Mammary epithelial cell (primary cell): ENCODE results near the gene SNX25.

Experiments used
- CTCF ChIP-seq, 2 donors: IDR thresholded peaks in 1 of 2; conservative IDR thresholded peaks in 1 of 2; 2 replicates each; pipeline ENCODE4 v1.5.1; 2011 to 2012; ENCODE audit warnings: inconsistent platforms in 2 of 2, low read length in 2 of 2, mild to moderate bottlenecking in 2 of 2, control low read depth in 1 of 2, low read depth in 1 of 2; ENCODE audit not compliant: insufficient read depth in 1 of 2; ENCODE audit errors: extremely low read depth in 1 of 2
- EZH2 ChIP-seq: IDR thresholded peaks from 2 replicates; pipeline ENCODE4 v1.6.1; 2012; ENCODE audit warnings: low read length, inconsistent platforms, borderline replicate concordance

- TF ChIP-seq CTCF (conservative IDR thresholded peaks at IDR 0.05 in 1 of 2, IDR thresholded peaks at IDR 0.05 in 1 of 2; ENCODE audit: extremely low read depth in 1 of 2, insufficient read depth in 1 of 2, low read depth in 1 of 2, low read length in 2 of 2) (no peak), EZH2 (no peak)
Observed at GRCh38 chr4:185232370-185232769, 23.0 kb downstream of the SNX25 start.
